HG03066 (cell line): ENCODE data around the gene PHLDB3.
"Not testable (repeated sequence)": the region's sequence is repeated elsewhere in the genome, so short reads cannot be mapped to it uniquely, and the experiment has no call there.

ENCODE experiments used
- ATAC-seq: cut with Tn5 transposase; IDR thresholded peaks from one replicate; pipeline ENCODE4 v1.9.1; 2021; ENCODE audit warnings: low read depth; ENCODE audit not compliant: unreplicated experiment

Gene PHLDB3

GRCh38 chr19:43504426-43505185 lies at the start of gene PHLDB3:
PHLDB3 (minus strand) TSS chr19:43504746; CDS start chr19:43504118, 628 bp downstream.
- peak; percentile 23 for ATAC-seq

GRCh38 chr19:43553656-43554055 lies 49.1 kb upstream of the PHLDB3 start:
- ATAC-seq: no peak

- no peak for ATAC-seq
Measured at GRCh38 chr19:43552616-43553015, 48.1 kb upstream of the PHLDB3 start.

GRCh38 chr19:43552198-43552450 lies 47.6 kb upstream of the PHLDB3 start:
- ATAC-seq: no peak

GRCh38 chr19:43551399-43552197 lies 47.1 kb upstream of the PHLDB3 start:
- no peak for ATAC-seq

- ATAC-seq: no peak
Measured at GRCh38 chr19:43548706-43549105, 44.2 kb upstream of the PHLDB3 start.

- ATAC-seq: not testable (repeated sequence)
Measured at GRCh38 chr19:43547926-43548325, 43.4 kb upstream of the PHLDB3 start.

GRCh38 chr19:43546581-43546980 lies 42.0 kb upstream of the PHLDB3 start:
- ATAC-seq: no peak

GRCh38 chr19:43545981-43546380 lies 41.4 kb upstream of the PHLDB3 start:
- no peak for ATAC-seq

GRCh38 chr19:43545276-43545675 lies 40.7 kb upstream of the PHLDB3 start:
- ATAC-seq: no peak

- ATAC-seq: no peak
Measured at GRCh38 chr19:43544077-43544476, 39.5 kb upstream of the PHLDB3 start.

GRCh38 chr19:43541920-43542650 lies 37.5 kb upstream of the PHLDB3 start:
- ATAC-seq: no peak

GRCh38 chr19:43540381-43540780 lies 35.8 kb upstream of the PHLDB3 start:
- ATAC-seq: no peak

- ATAC-seq: no peak
Measured at GRCh38 chr19:43538922-43539321, 34.4 kb upstream of the PHLDB3 start.

GRCh38 chr19:43534816-43535761 lies 30.5 kb upstream of the PHLDB3 start:
- no peak for ATAC-seq

GRCh38 chr19:43534305-43534815 lies 29.8 kb upstream of the PHLDB3 start:
- ATAC-seq: no peak

GRCh38 chr19:43533546-43534304 lies 29.2 kb upstream of the PHLDB3 start:
- peak; percentile 57 for ATAC-seq

- peak; percentile 48 for ATAC-seq
Measured at GRCh38 chr19:43532962-43533545, 28.5 kb upstream of the PHLDB3 start, which contains the start of gene ZNF575. ZNF575 (plus strand) TSS chr19:43533188; CDS start chr19:43534423, 1,235 bp downstream.

- no peak for ATAC-seq
Measured at GRCh38 chr19:43532571-43532961, 28.0 kb upstream of the PHLDB3 start.
